Activated CD8-positive, alpha-beta memory T cell treated with anti-CD3 and anti-CD28 coated beads, Interleukin-2, amount 10 ng/mL, durations not matched to agents 7 days and 5 days (primary cell): ENCODE data around the gene ESYT2. TPM values are rescaled to one million over a fixed set of nuclear protein-coding genes. Genes with fewer than 3 reads are reported as not detected.
A peak's percentile ranks its signal among the peaks of the same experiment; 100 is the strongest.

Source experiments
- ATAC-seq: fragments of 150-1000 bp; cut with Tn5 transposase; one replicate; pipeline ENCODE4 v1.10.0; 2021; ENCODE audit warnings: moderate library complexity
- CTCF ChIA-PET: fragments of 350-600 bp; sonication (Branson Sonifier 250); formaldehyde crosslinking; loops from one replicate; lab custom pipeline; 2021; ENCODE audit warnings: antibody characterized with exemption; lab: Charles Lee
- DNase-seq: peaks from one replicate; pipeline ENCODE4 v3.0.0-alpha.2; 2020
- H3K27ac Mint-ChIP-seq: one replicate; pipeline ENCODE4 v1.8.0; 2021; ENCODE audit warnings: mild to moderate bottlenecking, mixed read lengths
- H3K27me3 Mint-ChIP-seq: one replicate; pipeline ENCODE4 v1.8.0; 2021; ENCODE audit warnings: mixed read lengths
- H3K36me3 Mint-ChIP-seq: one replicate; pipeline ENCODE4 v1.8.0; 2021; ENCODE audit warnings: mild to moderate bottlenecking, mixed read lengths
- H3K4me1 Mint-ChIP-seq: one replicate; pipeline ENCODE4 v1.8.0; 2021; ENCODE audit warnings: mixed read lengths
- H3K4me3 Mint-ChIP-seq: one replicate; pipeline ENCODE4 v1.8.0; 2021; ENCODE audit warnings: mild to moderate bottlenecking, moderate library complexity, mixed read lengths
- H3K9me3 Mint-ChIP-seq: one replicate; pipeline ENCODE4 v1.8.0; 2022; ENCODE audit warnings: low read depth, mixed read lengths
- total RNA-seq, 2 experiments: library from RNA; stranded (reverse); gene quantifications; one replicate each; pipeline ENCODE4 v1.2.3, GENCODE V29; 2021

Gene ESYT2
- total RNA-seq, 2 experiments from 2014 or later, result 79.8 to 86.0 TPM

GRCh38 chr7:158745057-158745715, 84.1 kb downstream of the ESYT2 start:
- ATAC-seq (no peak), DNase-seq (no peak)
- no peaks in the 10 kb centered on the region for H3K27me3 Mint-ChIP-seq
- H3K36me3 Mint-ChIP-seq, result peaks cover 47% of the 10 kb centered on the region
- H3K27ac Mint-ChIP-seq, result no peak overlapping the region
- CTCF ChIA-PET, result no interaction called here
- no peak overlapping the region for H3K4me3 Mint-ChIP-seq
- peaks cover 2% of the 10 kb centered on the region for H3K4me1 Mint-ChIP-seq
- H3K9me3 Mint-ChIP-seq, result no peaks in the 10 kb centered on the region

GRCh38 chr7:158744070-158744469, 85.2 kb downstream of the ESYT2 start:
- H3K36me3 Mint-ChIP-seq, result peaks cover 46% of the 10 kb centered on the region
- no peak overlapping the region for H3K4me3 Mint-ChIP-seq
- no peaks in the 10 kb centered on the region for H3K9me3 Mint-ChIP-seq
- H3K27ac Mint-ChIP-seq, result no peak overlapping the region
- ATAC-seq (no peak), DNase-seq (no peak)
- H3K27me3 Mint-ChIP-seq, result no peaks in the 10 kb centered on the region
- H3K4me1 Mint-ChIP-seq, result peaks cover 2% of the 10 kb centered on the region
- CTCF ChIA-PET, result no interaction called here

- CTCF ChIA-PET, result no interaction called here
- H3K36me3 Mint-ChIP-seq, result peaks cover 53% of the 10 kb centered on the region
- DNase-seq, result no peak
- H3K4me1 Mint-ChIP-seq, result peaks cover 2% of the 10 kb centered on the region
- H3K9me3 Mint-ChIP-seq, result no peaks in the 10 kb centered on the region
- H3K27me3 Mint-ChIP-seq, result no peaks in the 10 kb centered on the region
- H3K27ac Mint-ChIP-seq, result no peak overlapping the region
- no peak for ATAC-seq
- H3K4me3 Mint-ChIP-seq, result no peak overlapping the region
These were observed 86.1 kb downstream of the ESYT2 start for GRCh38 chr7:158743219-158743618.

- no peaks in the 10 kb centered on the region for H3K27me3 Mint-ChIP-seq
- DNase-seq, result no peak
- H3K27ac Mint-ChIP-seq, result no peak overlapping the region
- peaks cover 52% of the 10 kb centered on the region for H3K36me3 Mint-ChIP-seq
- H3K4me1 Mint-ChIP-seq, result peaks cover 2% of the 10 kb centered on the region
- CTCF ChIA-PET, result interaction anchor here (1.5 to 2.0 kb wide), 2 partner anchors 10 to 74 kb away, joined by 3 to 6 read pairs; no protein-coding TSS in a partner anchor
- H3K9me3 Mint-ChIP-seq, result no peaks in the 10 kb centered on the region
- ATAC-seq, result no peak
- H3K4me3 Mint-ChIP-seq, result no peak overlapping the region
These were observed 87.1 kb downstream of the ESYT2 start for GRCh38 chr7:158742065-158742821.

- DNase-seq (no peak), ATAC-seq (no peak)
- H3K27ac Mint-ChIP-seq, result no peak overlapping the region
- no peaks in the 10 kb centered on the region for H3K27me3 Mint-ChIP-seq
- no peak overlapping the region for H3K4me3 Mint-ChIP-seq
- CTCF ChIA-PET, result interaction anchor here (1.5 to 2.0 kb wide), 2 partner anchors 9 to 75 kb away, joined by 3 to 6 read pairs; no protein-coding TSS in a partner anchor
- peaks cover 2% of the 10 kb centered on the region for H3K4me1 Mint-ChIP-seq
- peaks cover 54% of the 10 kb centered on the region for H3K36me3 Mint-ChIP-seq
- no peaks in the 10 kb centered on the region for H3K9me3 Mint-ChIP-seq
These were observed 88.0 kb downstream of the ESYT2 start for GRCh38 chr7:158741294-158741666.

- H3K9me3 Mint-ChIP-seq, result no peaks in the 10 kb centered on the region
- DNase-seq, result no peak
- peak overlapping the region; percentile 35 for H3K27ac Mint-ChIP-seq
- no peaks in the 10 kb centered on the region for H3K27me3 Mint-ChIP-seq
- ATAC-seq, result no peak
- peaks cover 2% of the 10 kb centered on the region for H3K4me1 Mint-ChIP-seq
- H3K36me3 Mint-ChIP-seq, result peaks cover 53% of the 10 kb centered on the region
- H3K4me3 Mint-ChIP-seq, result no peak overlapping the region
- CTCF ChIA-PET, result interaction anchor here (0.6 to 2.0 kb wide), 4 partner anchors 8 to 236 kb away, joined by 3 to 6 read pairs (median 3); no protein-coding TSS in a partner anchor
These were observed 88.5 kb downstream of the ESYT2 start for GRCh38 chr7:158740657-158741293.

- peak; percentile 30 for ATAC-seq
- peaks cover 54% of the 10 kb centered on the region for H3K36me3 Mint-ChIP-seq
- CTCF ChIA-PET, result interaction anchor here (0.6 to 2.0 kb wide), 3 partner anchors 8 to 236 kb away, joined by 3 to 6 read pairs (median 3); no protein-coding TSS in a partner anchor
- peak overlapping the region; percentile 35 for H3K27ac Mint-ChIP-seq
- peaks cover 2% of the 10 kb centered on the region for H3K4me1 Mint-ChIP-seq
- DNase-seq, result no peak
- H3K4me3 Mint-ChIP-seq, result no peak overlapping the region
- H3K9me3 Mint-ChIP-seq, result no peaks in the 10 kb centered on the region
- H3K27me3 Mint-ChIP-seq, result no peaks in the 10 kb centered on the region
These were observed 89.2 kb downstream of the ESYT2 start for GRCh38 chr7:158740013-158740656.

- no peak for DNase-seq
- Mint-ChIP-seq H3K36me3 (peaks cover 59% of the 10 kb centered on the region), H3K27ac (no peak overlapping the region), H3K27me3 (no peaks in the 10 kb centered on the region), H3K4me3 (no peak overlapping the region), H3K4me1 (peaks cover 2% of the 10 kb centered on the region), H3K9me3 (no peaks in the 10 kb centered on the region)
- CTCF ChIA-PET, result no interaction called here
- no peak for ATAC-seq
These were observed 90.5 kb downstream of the ESYT2 start for GRCh38 chr7:158738841-158739240.

- Mint-ChIP-seq H3K36me3 (peaks cover 51% of the 10 kb centered on the region), H3K4me1 (peaks cover 6% of the 10 kb centered on the region), H3K27ac (no peak overlapping the region), H3K9me3 (no peaks in the 10 kb centered on the region), H3K4me3 (no peak overlapping the region), H3K27me3 (no peaks in the 10 kb centered on the region)
- no peak for DNase-seq
- CTCF ChIA-PET, result interaction anchor here (0.8 to 2.1 kb wide), 2 partner anchors 16 to 32 kb away, joined by 3 to 6 read pairs; partner anchors contain the start of gene NCAPG2
- no peak for ATAC-seq
These were observed 92.1 kb downstream of the ESYT2 start for GRCh38 chr7:158737064-158737695.

- Mint-ChIP-seq H3K36me3 (peaks cover 47% of the 10 kb centered on the region), H3K27me3 (no peaks in the 10 kb centered on the region), H3K27ac (no peak overlapping the region), H3K4me3 (no peak overlapping the region), H3K9me3 (no peaks in the 10 kb centered on the region), H3K4me1 (peaks cover 6% of the 10 kb centered on the region)
- CTCF ChIA-PET, result no interaction called here
- ATAC-seq (no peak), DNase-seq (no peak)
These were observed 93.4 kb downstream of the ESYT2 start for GRCh38 chr7:158735935-158736334.

GRCh38 chr7:158734861-158735260, 94.4 kb downstream of the ESYT2 start:
- H3K4me3 Mint-ChIP-seq, result no peak overlapping the region
- H3K36me3 Mint-ChIP-seq, result peaks cover 49% of the 10 kb centered on the region
- no peaks in the 10 kb centered on the region for H3K27me3 Mint-ChIP-seq
- no peak overlapping the region for H3K27ac Mint-ChIP-seq
- peaks cover 7% of the 10 kb centered on the region for H3K4me1 Mint-ChIP-seq
- ATAC-seq (no peak), DNase-seq (no peak)
- no peaks in the 10 kb centered on the region for H3K9me3 Mint-ChIP-seq
- CTCF ChIA-PET, result no interaction called here

GRCh38 chr7:158733775-158734494, 95.4 kb downstream of the ESYT2 start:
- no peak for ATAC-seq
- no peaks in the 10 kb centered on the region for H3K27me3 Mint-ChIP-seq
- no peak for DNase-seq
- H3K36me3 Mint-ChIP-seq, result peaks cover 51% of the 10 kb centered on the region
- H3K4me1 Mint-ChIP-seq, result peaks cover 7% of the 10 kb centered on the region
- H3K27ac Mint-ChIP-seq, result no peak overlapping the region
- H3K9me3 Mint-ChIP-seq, result no peaks in the 10 kb centered on the region
- H3K4me3 Mint-ChIP-seq, result no peak overlapping the region
- CTCF ChIA-PET, result interaction anchor here (1.7 to 2.2 kb wide), 2 partner anchors 27 to 44 kb away, joined by 4 to 6 read pairs; no protein-coding TSS in a partner anchor
